Measurements from ENCODE around the gene AGPS.
"Not testable (repeated sequence)": the region's sequence is repeated elsewhere in the genome, so short reads cannot be mapped to it uniquely, and the experiment has no call there.

Gene AGPS

DNA sequence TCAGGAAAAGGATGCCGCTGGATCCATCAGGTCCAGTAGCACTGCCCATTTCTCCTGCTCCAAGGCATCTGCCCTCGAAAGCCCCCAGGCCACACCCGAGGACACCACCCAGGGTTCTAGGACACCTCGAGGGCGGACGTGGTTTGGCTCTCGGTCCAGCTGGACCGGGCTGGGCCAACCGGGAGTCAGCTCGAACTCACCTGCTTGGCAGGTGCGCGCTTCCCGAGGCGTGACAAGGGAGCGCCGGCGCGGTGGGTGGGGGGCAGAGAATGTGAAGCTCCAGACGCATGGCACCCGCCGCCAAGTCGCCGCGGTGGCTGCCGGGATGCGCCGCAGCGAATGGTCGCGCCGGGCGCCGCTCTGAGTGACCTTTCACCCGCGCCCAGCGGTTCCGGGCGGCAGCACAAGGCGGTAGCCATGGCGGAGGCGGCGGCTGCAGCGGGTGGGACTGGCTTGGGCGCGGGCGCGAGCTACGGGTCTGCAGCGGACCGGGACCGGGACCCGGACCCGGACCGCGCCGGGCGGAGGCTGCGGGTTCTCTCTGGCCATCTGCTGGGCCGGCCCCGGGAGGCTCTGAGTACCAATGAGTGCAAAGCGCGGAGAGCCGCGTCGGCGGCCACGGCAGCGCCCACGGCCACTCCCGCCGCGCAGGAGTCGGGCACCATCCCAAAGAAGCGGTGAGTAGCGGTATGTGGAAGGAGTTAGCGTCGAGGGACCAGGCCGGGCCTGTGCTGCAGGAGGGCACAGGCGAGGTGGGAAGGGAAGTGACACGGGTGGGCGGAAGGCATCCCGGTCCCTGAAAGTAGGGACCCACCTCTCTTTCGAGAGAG, at the start of gene AGPS:
TSS of gene AGPS (plus strand) at position 401 of the 830 bp plus-strand sequence. CDS start at position 418, 17 bp downstream.
- peak; percentile 66 for DNase-seq (ENCODE audit: low read depth)

DNA sequence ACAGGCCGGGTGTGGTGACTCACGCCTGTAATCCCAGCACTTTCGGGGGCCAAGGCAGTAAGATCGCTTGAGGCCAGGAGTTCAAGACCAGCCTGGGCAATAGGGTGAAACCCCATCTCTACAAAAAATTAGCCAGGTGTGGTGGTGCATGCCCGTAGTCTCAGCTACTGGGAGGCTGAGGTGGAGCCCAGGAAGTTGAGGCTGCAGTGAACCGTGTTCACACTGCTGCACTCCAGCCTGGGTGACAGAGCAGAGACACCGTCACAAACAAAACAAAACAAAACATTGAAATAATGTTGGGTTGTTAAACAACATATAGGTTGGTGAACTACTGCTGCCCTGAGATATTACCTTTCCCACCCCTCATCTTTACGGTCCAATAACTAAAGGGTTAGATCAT, 48.8 kb upstream of the AGPS start:
- no peak for DNase-seq (ENCODE audit: low read depth)

DNA sequence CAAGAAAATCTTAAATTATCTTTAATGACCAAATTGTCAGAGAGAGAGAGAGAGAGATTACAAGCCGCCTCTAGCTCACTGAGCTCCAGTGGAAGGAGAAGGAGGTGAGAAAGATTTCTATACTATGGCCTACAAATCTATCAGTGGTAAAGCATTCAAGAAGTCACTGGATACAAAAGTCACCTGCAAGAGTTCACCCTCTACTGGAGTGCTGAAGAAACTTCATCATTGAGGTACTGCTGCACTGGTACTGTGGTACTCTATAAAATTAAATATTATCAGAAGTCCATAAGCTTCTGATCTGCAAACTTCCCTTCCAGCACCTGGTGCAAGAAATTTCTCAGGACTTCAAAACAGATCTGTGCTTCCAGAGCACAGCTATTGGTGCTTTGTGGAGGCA, 48.3 kb upstream of the AGPS start:
- no peak for DNase-seq (ENCODE audit: low read depth)

DNA sequence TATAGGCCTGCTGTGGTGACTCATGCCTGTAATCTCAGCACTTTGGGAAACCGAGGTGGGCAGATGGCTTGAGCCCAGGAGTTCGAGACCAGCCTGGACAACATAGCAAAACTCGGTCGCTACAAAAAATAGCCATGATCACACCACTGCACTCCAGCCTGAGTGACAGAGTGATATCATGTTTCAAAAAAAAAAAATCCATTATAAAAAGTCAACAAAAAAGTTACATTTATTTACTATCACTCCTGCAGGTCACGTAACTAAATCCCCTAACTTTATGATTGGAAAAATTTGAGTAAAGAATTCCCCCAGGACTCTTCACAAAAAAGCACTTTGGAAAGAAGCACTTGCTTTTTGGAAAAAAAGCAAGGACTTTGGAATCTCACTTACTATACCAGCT, 46.4 kb upstream of the AGPS start:
- DNase-seq (ENCODE audit: low read depth), result no peak

DNA sequence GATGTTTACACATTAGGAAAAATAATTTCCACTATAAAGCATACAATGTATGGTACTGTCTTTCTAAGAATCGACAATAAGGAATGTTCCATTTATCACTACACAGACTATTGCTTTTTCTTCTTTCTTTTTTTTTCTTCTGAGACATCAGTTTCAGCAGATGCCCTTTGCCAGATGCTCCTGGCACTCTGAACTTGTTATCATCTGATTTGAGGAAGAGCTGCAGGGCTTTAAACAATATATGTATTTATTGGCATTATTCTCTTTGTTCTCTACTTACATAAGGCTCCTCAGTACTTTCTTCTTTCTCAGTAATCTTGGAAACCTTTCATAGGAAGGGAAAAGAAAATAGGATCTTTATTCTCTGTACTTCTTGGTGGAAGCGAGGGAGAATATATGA, 45.0 kb upstream of the AGPS start:
- no peak for DNase-seq (ENCODE audit: low read depth)

DNA sequence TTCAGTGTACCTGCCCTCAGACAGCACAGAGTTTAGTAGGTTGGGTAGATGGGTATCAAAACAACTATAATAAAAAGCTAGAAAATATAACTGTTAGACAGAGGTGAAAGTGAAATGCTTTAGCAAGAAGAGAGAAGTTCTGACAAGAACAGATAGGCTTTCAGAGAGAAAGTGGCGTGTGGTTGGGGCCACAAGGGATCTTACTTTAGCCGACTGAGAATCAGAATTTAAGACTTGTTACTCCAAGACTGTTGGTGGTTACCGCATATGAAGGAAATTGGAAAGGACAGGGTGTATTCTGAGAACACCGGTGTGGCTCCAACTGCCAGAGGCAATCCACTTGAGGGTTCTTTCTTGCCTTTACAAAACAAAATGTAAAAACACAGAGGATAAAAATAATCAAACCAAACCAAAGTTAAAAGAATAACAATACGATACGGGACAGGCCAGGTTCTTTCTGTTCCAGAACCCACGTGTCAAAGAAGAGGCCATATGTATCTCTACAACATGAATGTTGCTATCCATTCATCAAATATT, 44.4 kb upstream of the AGPS start:
- DNase-seq (ENCODE audit: low read depth), result no peak

DNA sequence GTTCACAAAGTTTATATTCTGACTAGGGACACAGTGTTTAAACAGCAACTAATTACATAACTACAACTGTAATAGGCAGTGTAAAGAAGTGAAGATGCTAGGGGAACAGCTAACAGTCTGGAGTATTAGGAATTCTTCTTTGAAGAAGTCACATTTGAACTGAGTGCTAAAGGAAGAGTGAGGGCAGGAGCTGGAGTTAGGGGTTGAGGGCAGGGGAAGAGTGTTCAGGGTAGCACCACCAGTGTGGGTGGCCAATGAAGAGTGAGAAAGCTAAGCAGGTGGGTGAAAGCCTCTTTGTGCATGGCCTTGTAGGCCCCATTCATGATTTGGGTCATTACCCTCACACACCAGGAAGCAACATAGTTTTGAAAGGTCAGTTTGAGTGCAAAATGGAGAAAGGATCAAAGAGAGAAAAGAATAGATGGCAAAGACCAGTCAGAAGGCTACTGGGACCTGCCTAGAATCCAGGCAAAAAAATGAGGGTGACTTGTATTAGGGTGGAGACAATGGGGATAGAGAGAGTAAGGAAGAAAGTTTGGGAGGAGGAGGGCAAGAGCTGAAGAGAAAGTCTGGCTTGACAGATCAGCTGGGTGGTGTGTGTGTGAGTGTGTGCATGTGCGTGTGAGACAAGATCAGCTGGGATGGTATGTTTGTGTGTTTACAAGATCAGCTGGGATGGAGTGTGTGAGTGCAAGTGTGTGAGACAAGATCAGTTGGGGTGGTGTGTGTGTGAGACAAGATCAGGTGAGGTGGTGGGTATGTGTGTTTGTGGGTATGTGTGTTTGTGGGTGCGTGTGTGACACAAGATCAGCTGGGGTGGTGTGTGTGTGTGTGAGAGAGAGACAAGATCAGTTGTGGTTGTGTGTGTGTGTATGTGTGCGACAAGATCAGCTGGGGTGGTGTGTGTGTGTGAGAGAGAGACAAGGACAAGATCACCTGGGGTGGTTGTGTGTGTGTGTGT, 43.6 kb upstream of the AGPS start:
- DNase-seq (ENCODE audit: low read depth), result no peak

DNA sequence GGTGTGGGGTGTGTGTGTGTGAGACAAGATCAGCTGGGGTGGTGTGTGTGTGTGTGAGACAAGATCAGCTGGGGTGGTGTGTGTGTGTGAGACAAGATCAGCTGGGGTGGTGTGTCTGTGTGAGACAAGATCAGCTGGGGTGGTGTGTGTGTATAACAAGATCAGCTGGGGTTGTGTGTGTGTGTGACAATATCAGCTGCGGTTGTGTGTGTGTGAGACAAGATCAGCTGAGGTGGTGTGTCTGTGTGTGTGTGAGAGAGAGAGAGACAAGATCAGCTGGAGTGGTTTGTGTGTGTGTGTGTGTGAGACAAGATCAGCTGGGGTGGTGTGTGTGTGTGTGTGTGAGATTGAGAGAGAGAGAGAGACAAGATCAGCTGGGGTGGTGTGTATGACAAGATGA, 41.9 kb upstream of the AGPS start:
- DNase-seq (ENCODE audit: low read depth), result not testable (repeated sequence)

DNA sequence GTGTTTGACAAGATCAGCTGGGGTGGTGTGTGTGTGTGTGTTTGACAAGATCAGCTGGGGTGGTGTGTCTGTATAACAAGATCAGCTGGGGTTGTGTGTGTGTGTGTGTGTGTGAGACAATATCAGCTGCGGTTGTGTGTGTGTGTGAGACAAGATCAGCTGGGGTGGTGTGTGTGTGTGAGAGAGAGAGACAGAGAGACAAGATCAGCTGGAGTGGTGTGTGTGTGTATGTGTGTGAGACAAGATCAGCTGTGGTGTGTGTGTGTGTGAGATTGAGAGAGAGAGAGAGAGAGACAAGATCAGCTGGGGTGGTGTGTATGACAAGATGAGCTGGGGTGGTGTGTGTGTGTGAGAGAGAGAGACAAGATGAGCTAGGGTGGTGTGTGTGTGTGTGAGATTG, 41.5 kb upstream of the AGPS start:
- not testable (repeated sequence) for DNase-seq (ENCODE audit: low read depth)

DNA sequence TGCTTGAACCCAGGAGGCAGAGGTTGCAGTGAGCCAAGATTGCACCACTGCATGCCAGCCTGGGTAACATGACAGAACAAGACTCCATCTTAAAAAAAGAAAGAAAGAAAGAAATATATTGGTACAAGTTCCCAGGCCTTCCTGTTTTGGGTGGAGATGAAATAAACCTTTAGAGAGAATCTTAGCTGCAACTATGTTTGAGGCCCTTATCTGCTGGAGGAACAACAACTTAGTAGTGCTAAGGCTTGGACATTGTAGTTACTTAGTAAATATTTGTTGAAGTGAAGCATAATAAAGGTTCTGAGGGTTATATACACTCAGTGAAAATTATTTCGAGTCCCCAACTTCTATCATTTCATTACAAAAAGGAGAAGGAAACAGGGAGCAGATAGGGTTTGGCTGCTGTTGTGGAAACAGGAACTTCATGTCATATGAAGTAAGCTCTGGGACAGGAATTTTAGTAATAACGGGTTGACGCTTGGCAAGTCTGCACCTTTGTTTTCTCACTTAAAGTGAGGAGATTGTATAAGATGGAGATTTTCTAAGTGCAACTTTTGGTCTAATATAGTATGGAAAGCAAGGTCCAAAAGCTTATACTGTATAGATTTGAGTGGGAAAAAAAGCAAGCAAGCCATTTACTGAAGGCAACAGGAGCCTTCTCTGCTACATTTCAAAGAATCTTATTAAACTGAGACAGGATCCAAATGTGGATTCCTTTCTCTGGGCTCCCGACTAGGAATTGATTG, 40.0 kb upstream of the AGPS start:
- DNase-seq (ENCODE audit: low read depth), result no peak

DNA sequence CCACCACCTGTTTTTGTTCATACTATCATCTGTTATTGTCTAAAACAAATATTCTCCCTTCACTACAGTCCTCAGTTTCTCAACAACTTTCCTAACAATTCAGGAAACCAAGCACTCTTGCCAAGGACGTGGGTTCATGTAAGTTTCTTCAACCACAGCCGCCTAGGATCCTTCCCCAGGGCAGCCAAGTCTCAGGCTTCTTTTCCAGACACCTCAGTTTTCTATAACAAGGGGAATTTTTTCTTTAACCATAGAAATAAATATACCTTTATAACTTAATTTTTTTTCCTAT, 39.4 kb upstream of the AGPS start:
- no peak for DNase-seq (ENCODE audit: low read depth)

DNA sequence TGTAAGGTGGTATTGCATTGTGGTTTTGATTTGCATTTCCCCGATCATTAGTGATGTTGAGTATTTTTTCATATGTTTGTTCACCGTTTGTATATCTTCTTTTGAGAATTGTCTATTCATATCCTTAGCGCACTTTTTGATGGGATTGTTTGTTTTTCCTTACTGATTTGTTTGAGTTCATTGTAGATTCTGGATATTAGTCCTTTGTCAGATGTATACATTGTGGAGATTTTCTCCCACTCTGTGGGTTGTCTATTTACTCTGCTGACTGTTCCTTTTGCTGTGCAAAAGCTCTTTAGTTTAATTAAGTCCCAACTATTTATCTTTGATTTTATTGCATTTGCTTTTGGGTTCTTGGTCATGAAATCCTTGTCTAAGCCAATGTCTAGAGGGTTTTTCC, 38.0 kb upstream of the AGPS start:
- DNase-seq (ENCODE audit: low read depth), result not testable (repeated sequence)

DNA sequence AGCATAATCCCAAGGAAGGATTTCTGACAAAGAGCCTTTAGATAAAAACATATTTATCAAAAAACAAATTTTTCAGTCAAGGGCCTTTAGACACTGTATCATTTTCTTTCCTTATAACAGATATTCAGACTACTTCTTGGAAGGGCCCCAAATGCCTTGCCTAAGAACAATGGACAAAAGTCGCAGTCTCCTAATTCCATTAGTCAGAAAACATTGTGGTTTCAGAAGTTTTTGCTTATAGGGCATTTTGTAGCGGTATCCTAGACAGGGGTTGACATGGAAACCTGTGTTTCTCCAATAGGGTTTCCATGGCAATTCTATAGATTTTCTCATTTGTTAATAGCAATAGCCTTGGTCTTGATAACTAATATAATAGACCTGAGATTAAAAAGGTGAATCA, 36.7 kb upstream of the AGPS start:
- no peak for DNase-seq (ENCODE audit: low read depth)

DNA sequence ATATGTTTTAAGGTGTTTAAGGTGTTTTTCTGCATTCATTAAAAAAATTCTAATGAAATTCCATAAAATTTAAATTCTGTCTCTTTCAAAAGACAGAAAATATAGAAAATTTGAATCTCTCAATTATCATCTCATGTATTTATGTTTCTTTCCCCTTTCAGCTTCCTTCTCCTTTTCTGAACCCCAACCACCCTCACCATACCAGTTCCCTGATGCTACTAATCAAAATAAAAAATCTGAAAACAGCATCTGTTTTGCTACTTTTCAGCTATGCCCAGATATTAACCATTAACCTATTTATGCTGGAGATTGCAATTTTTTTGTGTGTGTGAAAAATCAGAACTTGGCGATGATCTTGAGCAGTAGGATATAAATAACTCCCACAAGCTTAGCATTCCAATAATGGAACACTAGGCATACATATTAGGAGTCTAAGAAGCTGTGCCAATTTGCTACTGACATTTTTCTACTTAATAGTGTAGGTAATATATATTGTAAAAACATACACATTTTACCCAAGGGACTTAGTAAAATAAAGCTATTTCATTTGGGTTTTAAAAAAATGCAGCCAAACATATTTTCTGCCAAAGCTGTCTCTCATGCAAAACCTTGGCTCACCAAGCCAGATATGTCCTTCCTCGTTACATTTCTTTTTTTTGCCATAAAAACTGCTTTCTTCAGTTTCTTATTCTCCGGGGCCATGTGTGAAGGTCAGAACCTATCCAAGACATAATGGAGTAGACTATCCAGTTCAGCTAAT, 32.6 kb upstream of the AGPS start:
- no peak for DNase-seq (ENCODE audit: low read depth)

DNA sequence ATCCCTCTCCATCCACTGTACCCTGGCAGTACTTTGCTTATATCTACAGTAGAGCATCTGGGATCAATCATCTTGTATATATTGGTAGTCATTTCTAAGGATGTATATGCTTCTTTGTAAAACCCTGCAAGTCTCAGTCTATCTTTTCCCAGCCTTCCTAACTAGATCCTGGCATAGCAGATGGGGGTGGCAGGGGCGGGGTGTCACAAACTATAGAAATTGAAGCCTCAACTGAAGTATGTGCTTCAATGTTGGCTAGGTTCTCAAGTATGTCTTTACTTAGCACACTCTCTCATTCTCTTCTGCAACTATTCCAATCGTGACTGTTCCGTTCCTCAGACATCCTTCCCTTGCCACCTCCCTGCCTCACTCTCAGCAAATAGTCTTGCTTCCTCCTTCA, 30.1 kb upstream of the AGPS start:
- no peak for DNase-seq (ENCODE audit: low read depth)

DNA sequence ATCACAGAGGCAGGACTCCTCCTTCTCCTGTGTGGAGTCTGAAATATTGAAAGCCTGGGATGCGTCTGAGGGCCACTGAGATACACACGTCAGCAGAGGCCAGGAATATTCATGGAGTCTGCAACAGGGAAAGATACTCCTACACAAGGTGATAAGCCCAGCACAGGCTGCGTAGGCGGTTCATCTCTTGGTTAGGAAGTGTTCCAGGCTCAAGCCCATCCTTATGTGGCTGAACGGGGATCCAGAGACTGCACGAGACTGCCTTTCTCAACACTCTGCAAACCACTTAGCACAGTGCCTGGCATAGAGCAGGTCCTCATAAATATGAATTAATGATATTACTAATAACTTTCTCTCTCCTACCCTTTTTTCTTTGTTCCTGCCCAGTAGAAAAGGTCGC, 29.2 kb upstream of the AGPS start:
- DNase-seq (ENCODE audit: low read depth), result no peak

DNA sequence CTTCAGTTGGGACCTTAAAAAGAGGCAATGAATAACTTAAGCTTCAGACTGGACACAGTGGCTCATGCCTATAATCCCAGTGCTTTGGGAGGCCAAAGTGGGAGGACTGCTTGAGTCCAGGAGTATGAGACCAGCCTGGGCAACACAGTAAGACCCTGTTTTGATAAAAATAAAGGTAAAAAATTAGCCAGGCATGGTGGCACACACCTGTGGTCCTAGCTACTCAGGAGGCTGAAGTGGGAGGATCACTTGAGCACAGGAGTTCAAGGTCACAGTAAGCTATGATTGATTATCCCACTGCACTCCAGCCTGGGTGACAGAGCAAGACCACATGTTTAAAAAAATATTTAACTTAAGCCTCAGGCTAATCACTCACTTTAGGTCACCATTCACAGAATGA, 26.8 kb upstream of the AGPS start:
- not testable (repeated sequence) for DNase-seq (ENCODE audit: low read depth)

DNA sequence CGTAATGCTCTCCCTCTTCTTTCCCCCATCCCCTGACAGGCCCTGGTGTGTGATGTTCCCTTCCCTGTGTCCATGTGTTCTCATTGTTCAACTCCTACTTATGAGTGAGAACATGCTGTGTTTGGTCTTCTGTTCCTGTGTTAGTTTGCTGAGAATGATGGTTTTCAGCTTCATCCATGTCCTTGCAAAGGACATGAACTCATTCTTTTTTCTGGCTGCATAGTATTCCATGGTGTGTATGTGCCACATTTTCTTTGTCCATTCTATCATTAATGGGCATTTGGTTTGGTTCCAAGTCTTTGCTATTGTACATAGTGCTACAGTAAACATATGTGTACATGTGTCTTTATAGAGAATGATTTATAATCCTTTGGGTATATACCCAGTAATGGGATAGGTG, 24.6 kb upstream of the AGPS start:
- DNase-seq (ENCODE audit: low read depth), result not testable (repeated sequence)

DNA sequence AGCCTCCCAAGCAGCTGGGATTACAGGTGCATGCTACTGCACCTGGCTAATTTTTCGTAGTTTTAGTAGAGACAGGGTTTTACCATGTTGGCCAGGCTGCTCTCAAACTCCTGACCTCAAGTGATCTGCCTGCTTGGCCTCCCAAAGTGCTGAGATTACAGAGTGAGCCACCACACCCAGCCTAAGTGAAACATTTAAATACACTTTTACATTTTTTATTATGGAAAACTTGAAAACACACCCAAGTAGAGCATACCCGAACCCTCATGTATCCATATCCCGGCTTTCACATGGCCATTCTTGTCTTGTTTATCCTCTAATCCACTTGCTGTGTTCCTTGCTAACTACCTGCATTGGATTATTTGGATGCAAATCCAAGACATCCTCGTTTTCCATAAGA, 13.2 kb upstream of the AGPS start:
- no peak for DNase-seq (ENCODE audit: low read depth)

DNA sequence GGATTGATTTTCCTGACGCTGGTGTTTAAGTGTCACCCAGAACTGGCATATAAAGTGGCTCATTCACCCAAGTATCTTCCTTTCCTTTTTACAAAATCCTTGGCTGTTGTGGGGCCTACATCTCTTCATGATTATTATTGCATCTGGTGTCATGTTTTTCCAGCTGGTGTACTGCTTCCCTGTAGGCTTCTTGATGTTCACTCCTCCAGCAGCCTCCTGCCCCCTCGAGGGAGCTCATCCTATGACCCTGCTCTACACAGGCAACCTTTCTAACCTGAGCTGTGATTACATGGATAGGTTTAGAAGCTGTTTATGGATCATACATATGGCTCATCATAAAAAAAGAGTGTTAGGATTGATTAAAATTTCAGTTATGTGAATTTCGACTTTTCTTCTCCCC, 12.4 kb upstream of the AGPS start:
- no peak for DNase-seq (ENCODE audit: low read depth)

DNA sequence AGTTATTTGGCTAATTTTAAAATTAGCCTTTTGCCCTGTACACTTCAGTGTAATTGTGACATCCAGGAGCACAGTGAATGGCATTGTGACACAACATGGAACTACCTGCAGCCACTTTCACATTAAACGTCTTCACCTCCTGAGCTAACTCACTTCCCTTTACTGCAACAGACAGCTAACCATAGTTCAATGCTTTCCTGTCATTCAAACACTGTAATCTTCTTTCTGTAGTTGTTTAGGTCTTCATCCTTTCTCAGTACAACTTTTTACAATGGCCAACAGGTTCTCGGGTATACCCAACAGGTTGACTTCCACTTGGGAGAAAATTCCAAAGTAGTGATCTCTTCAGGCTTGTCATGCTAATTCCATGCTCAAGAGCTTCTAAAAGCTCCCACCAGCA, 8.6 kb upstream of the AGPS start:
- no peak for DNase-seq (ENCODE audit: low read depth)

DNA sequence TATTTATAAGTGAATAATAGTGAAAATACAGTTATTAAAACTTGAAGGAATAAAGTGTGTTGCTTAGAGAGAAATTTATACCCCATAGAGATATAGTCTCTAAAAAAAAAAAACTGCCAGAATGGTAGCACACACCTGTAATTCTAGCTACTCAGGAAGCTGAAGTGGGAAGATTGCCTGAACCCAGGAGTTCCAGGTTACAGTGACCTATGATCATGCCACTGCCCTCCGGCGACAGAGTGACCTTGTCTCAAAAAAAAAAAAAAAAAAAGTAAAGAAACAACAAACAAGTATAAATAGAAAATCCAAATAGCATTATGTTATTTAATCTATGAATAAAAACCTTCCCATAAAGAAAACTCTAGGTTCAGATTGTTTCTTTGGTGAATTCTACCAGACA, 7.4 kb upstream of the AGPS start:
- DNase-seq (ENCODE audit: low read depth), result no peak
